Trophoblast cell (in vitro differentiated cells and primary cell): ENCODE measurements around the gene KCNH6.

Experiments used
- DNase-seq, 2 donors: peaks; one replicate each; pipeline ENCODE4 v3.0.0-alpha.2; 2016
- H2AFZ ChIP-seq: 2 replicates; pipeline ENCODE4 v1.6.1; 2013; ENCODE audit warnings: low read length, moderate library complexity, mild to moderate bottlenecking; ENCODE audit not compliant: insufficient read depth, poor library complexity
- H2AK5ac ChIP-seq: 2 replicates; pipeline ENCODE4 v1.6.1; 2013; ENCODE audit warnings: mild to moderate bottlenecking, low read length
- H2BK120ac ChIP-seq: 2 replicates; pipeline ENCODE4 v1.6.1; 2013; ENCODE audit warnings: low read length, mild to moderate bottlenecking, moderate library complexity; ENCODE audit not compliant: insufficient read depth, poor library complexity
- H2BK12ac ChIP-seq: 2 replicates; pipeline ENCODE4 v1.6.1; 2013; ENCODE audit warnings: mild to moderate bottlenecking, low read length, moderate library complexity
- H2BK5ac ChIP-seq: 2 replicates; pipeline ENCODE4 v1.6.1; 2013; ENCODE audit warnings: low read length, low read depth, moderate library complexity, mild to moderate bottlenecking; ENCODE audit not compliant: poor library complexity
- H3K14ac ChIP-seq: 2 replicates; pipeline ENCODE4 v1.6.1; 2013; ENCODE audit warnings: mild to moderate bottlenecking, low read length
- H3K18ac ChIP-seq: 2 replicates; pipeline ENCODE4 v1.6.1; 2013; ENCODE audit warnings: mild to moderate bottlenecking, low read length
- H3K23ac ChIP-seq: 2 replicates; pipeline ENCODE4 v1.6.1; 2013; ENCODE audit warnings: low read length
- H3K27ac ChIP-seq: 2 replicates; pipeline ENCODE4 v1.5.1; 2013; ENCODE audit warnings: low read depth, mild to moderate bottlenecking, inconsistent platforms, low read length, moderate library complexity
- H3K27me3 ChIP-seq: 2 replicates; pipeline ENCODE4 v1.6.1; 2013; ENCODE audit warnings: inconsistent platforms, mild to moderate bottlenecking, low read length, moderate library complexity; ENCODE audit not compliant: insufficient read depth
- H3K36me3 ChIP-seq, 2 experiments: 1 replicate in 1 of 2; 2 replicates in 1 of 2; pipeline ENCODE4 v1.6.1; 2013; ENCODE audit warnings: low read length in 2 of 2, mild to moderate bottlenecking in 2 of 2, moderate library complexity in 1 of 2; ENCODE audit not compliant: insufficient read depth in 2 of 2, control insufficient read depth in 1 of 2
- H3K4ac ChIP-seq: 2 replicates; pipeline ENCODE4 v1.6.1; 2013; ENCODE audit warnings: low read depth, mild to moderate bottlenecking, low read length, moderate library complexity
- H3K4me1 ChIP-seq, 2 experiments: 1 replicate in 1 of 2; 2 replicates in 1 of 2; pipeline ENCODE4 v1.6.1; 2013; ENCODE audit warnings: low read length in 2 of 2, mild to moderate bottlenecking in 2 of 2, moderate library complexity in 1 of 2; ENCODE audit not compliant: insufficient read depth in 2 of 2, control insufficient read depth in 1 of 2
- H3K4me2 ChIP-seq: 2 replicates; pipeline ENCODE4 v1.6.1; 2013; ENCODE audit warnings: inconsistent platforms, mild to moderate bottlenecking, low read length, moderate library complexity
- H3K4me3 ChIP-seq: 2 replicates; pipeline ENCODE4 v1.5.1; 2013; ENCODE audit warnings: mild to moderate bottlenecking, low read depth, low read length, inconsistent platforms
- H3K79me1 ChIP-seq: one replicate; pipeline ENCODE4 v1.6.1; 2013; ENCODE audit warnings: low read length
- H3K79me2 ChIP-seq: 2 replicates; pipeline ENCODE4 v1.6.1; 2013; ENCODE audit warnings: low read length, mild to moderate bottlenecking; ENCODE audit not compliant: control insufficient read depth, insufficient read depth, poor library complexity
- H3K9ac ChIP-seq: 2 replicates; pipeline ENCODE4 v1.6.1; 2013; ENCODE audit warnings: mild to moderate bottlenecking, low read length
- H3K9me3 ChIP-seq: 2 replicates; pipeline ENCODE4 v1.6.1; 2013; ENCODE audit warnings: low read depth, mild to moderate bottlenecking, control low read depth, inconsistent platforms, low read length; ENCODE audit not compliant: insufficient read depth
- H4K12ac ChIP-seq: 2 replicates; pipeline ENCODE4 v1.6.1; 2013; ENCODE audit warnings: low read depth, mild to moderate bottlenecking, low read length, moderate library complexity
- H4K8ac ChIP-seq: 2 replicates; pipeline ENCODE4 v1.6.1; 2013; ENCODE audit warnings: low read depth, mild to moderate bottlenecking, low read length, moderate library complexity
- H4K91ac ChIP-seq: one replicate; pipeline ENCODE4 v1.6.1; 2013; ENCODE audit warnings: low read depth, mild to moderate bottlenecking, low read length, moderate library complexity
- WGBS: extraction: QIAGEN DNeasy Blood & Tissue Kit; methylation state at CpG from one replicate; pipeline ENCODE4 v1.1.7; 2013; ENCODE audit warnings: missing lambda C conversion rate; ENCODE audit not compliant: insufficient read length, insufficient coverage; ENCODE audit errors: extremely low coverage; 5-methylcytosine and 5-hydroxymethylcytosine counted together

KCNH6 gene

DNA sequence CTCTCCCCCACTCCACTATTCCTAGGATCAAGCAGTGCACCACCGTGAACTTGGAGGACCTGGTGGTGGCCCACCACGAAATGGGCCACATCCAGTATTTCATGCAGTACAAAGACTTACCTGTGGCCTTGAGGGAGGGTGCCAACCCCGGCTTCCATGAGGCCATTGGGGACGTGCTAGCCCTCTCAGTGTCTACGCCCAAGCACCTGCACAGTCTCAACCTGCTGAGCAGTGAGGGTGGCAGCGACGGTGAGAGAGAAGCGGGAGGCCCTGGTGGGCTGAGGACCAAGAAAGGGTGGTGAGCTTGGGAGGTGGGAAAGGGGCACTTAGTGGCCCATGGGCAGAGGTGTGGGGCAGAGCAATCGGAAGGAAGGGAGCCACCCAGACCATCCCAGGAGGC lies 29.7 kb upstream of the KCNH6 start:
- Histone ChIP-seq H3K4me3 (no peak overlapping the region), H4K12ac (no peak overlapping the region), H3K23ac (no peak overlapping the region), H3K79me2 (no peaks in the 10 kb centered on the region), H3K36me3 (no peaks in the 10 kb centered on the region), H3K27me3 (no peaks in the 10 kb centered on the region), H4K8ac (no peak overlapping the region), H2AFZ (no peak overlapping the region), H2BK12ac (no peak overlapping the region), H3K9ac (no peak overlapping the region), H3K4me2 (no peak overlapping the region), H3K9me3 (peaks cover 2% of the 10 kb centered on the region), H4K91ac (no peak overlapping the region), H3K4ac (no peak overlapping the region), H3K79me1 (no peaks in the 10 kb centered on the region), H3K14ac (no peak overlapping the region), H2BK5ac (no peak overlapping the region), H2BK120ac (no peak overlapping the region), H3K27ac (no peak overlapping the region), H2AK5ac (no peak overlapping the region), H3K18ac (no peak overlapping the region), H3K4me1 (no peaks in the 10 kb centered on the region)
- WGBS, result no CpG with 5 or more reads among the region's 9 CpGs
- DNase-seq, result no peak

DNA sequence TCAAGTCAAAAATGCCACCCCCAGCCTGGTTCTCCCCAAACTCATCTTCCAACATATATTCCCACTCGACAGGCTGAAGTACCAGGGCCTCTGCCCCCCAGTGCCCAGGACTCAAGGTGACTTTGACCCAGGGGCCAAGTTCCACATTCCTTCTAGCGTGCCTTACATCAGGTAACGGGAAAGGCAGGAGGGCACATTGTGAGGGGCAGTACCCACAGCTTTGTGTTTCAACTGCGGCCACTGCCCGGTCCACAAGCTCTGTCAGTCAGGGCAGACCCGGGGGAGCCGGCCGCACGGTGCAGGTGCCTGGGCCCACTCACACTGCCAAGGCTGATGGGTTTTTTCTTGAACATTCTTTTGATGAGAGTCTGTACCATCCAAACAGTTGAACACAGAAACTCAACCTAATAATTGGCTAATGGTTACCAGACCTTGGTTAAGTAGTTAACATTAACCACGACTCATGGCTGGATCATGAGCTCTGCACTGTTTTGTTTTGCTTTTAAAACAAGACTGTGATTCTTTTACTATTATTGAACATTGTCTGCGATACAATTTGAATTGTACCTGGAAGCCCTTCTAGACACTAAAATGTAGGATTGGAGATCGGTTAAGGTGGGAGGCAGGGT lies 28.7 kb upstream of the KCNH6 start:
- Histone ChIP-seq H3K23ac (no peak overlapping the region), H3K4me2 (no peak overlapping the region), H3K27me3 (no peaks in the 10 kb centered on the region), H2AK5ac (no peak overlapping the region), H3K18ac (no peak overlapping the region), H3K4ac (no peak overlapping the region), H4K12ac (no peak overlapping the region), H3K14ac (no peak overlapping the region), H2BK5ac (no peak overlapping the region), H2BK12ac (no peak overlapping the region), H3K27ac (no peak overlapping the region), H3K9ac (no peak overlapping the region), H3K79me1 (no peaks in the 10 kb centered on the region), H4K91ac (no peak overlapping the region), H4K8ac (no peak overlapping the region), H3K79me2 (no peaks in the 10 kb centered on the region), H2BK120ac (no peak overlapping the region), H3K9me3 (peaks cover 2% of the 10 kb centered on the region), H2AFZ (no peak overlapping the region), H3K36me3 (no peaks in the 10 kb centered on the region), H3K4me1 (no peaks in the 10 kb centered on the region), H3K4me3 (no peak overlapping the region)
- WGBS, result no CpG with 5 or more reads among the region's 12 CpGs
- no peak for DNase-seq

DNA sequence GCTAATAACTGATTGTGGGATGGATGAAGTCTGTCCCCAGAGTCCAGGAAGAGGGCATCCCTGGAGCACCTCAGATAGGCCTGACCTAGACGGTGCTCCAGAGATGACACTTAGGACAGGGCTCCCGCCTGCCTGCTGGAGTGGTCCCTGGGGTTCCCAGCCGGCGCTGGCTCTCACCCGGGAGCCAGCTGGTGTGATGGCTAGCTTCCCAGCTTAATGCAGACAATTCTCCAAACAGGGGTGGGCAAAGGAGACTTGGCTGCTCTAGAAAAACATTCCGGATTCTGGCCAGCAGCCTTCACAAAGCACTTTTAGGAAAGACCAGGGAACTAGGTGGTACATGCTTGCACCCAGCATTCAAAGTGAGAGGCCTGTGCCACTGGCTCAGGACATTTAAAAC lies 27.7 kb upstream of the KCNH6 start:
- WGBS, result no CpG with 5 or more reads among the region's 6 CpGs

GRCh38 chr17:63496177-63496576 lies 27.0 kb upstream of the KCNH6 start:
- H4K91ac ChIP-seq, result no peak overlapping the region

More for the DNA sequence above, 27.7 kb upstream of the KCNH6 start:
- H3K14ac ChIP-seq, result no peak overlapping the region
- peaks cover 2% of the 10 kb centered on the region for H3K9me3 ChIP-seq
- no peaks in the 10 kb centered on the region for H3K27me3 ChIP-seq
- no peak overlapping the region for H2BK120ac ChIP-seq
- no peak overlapping the region for H3K9ac ChIP-seq
- no peaks in the 10 kb centered on the region for H3K79me1 ChIP-seq
- no peak overlapping the region for H4K12ac ChIP-seq
- H3K23ac ChIP-seq, result no peak overlapping the region
- no peaks in the 10 kb centered on the region for H3K4me1 ChIP-seq
- H3K4me3 ChIP-seq, result no peak overlapping the region
- no peak overlapping the region for H4K91ac ChIP-seq
- H4K8ac ChIP-seq, result no peak overlapping the region
- H3K27ac ChIP-seq, result no peak overlapping the region
- DNase-seq, result no peak
- H2AFZ ChIP-seq, result no peak overlapping the region
- H2BK12ac ChIP-seq, result no peak overlapping the region
- H3K36me3 ChIP-seq, result no peaks in the 10 kb centered on the region
- no peak overlapping the region for H3K4me2 ChIP-seq
- H3K79me2 ChIP-seq, result no peaks in the 10 kb centered on the region
- H2AK5ac ChIP-seq, result no peak overlapping the region
- no peak overlapping the region for H3K4ac ChIP-seq
- H3K18ac ChIP-seq, result no peak overlapping the region
- H2BK5ac ChIP-seq, result no peak overlapping the region

More at GRCh38 chr17:63496177-63496576, 27.0 kb upstream of the KCNH6 start:
- Histone ChIP-seq H2AK5ac (no peak overlapping the region), H3K27me3 (no peaks in the 10 kb centered on the region), H4K8ac (no peak overlapping the region), H3K14ac (no peak overlapping the region), H3K36me3 (no peaks in the 10 kb centered on the region), H3K4ac (no peak overlapping the region), H2BK5ac (no peak overlapping the region), H3K79me1 (no peaks in the 10 kb centered on the region), H3K9ac (no peak overlapping the region), H2AFZ (no peak overlapping the region), H3K18ac (no peak overlapping the region), H3K23ac (no peak overlapping the region), H2BK12ac (no peak overlapping the region), H3K4me3 (no peak overlapping the region), H4K12ac (no peak overlapping the region), H2BK120ac (no peak overlapping the region), H3K9me3 (peaks cover 2% of the 10 kb centered on the region), H3K4me2 (no peak overlapping the region), H3K79me2 (no peaks in the 10 kb centered on the region), H3K4me1 (no peaks in the 10 kb centered on the region), H3K27ac (no peak overlapping the region)
- no CpG with 5 or more reads among the region's 12 CpGs for WGBS
- no peak for DNase-seq
